Stimulated activated CD8-positive, alpha-beta memory T cell treated with anti-CD3 and anti-CD28 coated beads, Interleukin-15, amount 100 ng/mL, for 1 hour (primary cell): ENCODE measurements around the gene RASA3.

Experiments
- DNase-seq: peaks from one replicate; pipeline ENCODE4 v3.0.0-alpha.2; 2020; ENCODE audit warnings: low read depth

Gene RASA3

DNA sequence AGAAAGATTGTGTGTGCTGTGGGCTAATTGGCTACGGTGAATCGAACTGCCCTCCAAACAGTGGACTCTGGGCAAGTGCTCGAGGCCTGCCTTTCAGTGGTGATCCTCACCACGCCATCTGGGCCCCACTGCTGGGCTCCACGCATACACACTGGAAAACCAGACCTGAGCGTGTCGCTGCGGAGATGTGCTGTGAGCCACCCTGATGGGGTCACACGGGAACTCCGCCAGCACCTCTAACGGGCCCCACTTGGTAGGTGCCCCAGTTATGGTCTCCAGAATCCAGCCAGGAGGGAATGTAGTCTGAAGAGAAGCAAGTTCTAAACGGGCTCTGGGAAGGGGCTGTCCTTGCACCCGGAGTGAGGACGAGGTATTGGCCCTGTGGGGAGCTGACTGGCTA, 197.8 kb downstream of the RASA3 start:
- no peak for DNase-seq

DNA sequence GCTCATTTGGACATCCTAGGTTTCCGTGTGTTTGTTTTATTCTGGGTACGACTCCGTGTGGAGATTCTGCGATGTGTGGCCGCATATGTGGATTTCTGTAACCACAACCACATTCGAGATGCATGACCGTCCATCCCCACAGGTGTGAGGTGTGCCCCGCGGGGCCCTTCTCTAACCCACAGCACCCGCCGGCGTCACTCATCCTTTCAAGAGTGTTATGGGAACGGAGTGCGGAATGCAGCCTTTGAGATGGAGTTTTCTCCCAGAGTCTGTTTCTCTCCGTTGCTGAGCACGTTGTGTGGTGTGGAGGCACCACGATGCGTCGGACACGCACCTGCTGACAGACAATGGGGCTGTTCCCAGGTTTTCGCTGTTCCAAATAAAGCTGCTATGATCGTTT, 198.5 kb downstream of the RASA3 start:
- no peak for DNase-seq

DNA sequence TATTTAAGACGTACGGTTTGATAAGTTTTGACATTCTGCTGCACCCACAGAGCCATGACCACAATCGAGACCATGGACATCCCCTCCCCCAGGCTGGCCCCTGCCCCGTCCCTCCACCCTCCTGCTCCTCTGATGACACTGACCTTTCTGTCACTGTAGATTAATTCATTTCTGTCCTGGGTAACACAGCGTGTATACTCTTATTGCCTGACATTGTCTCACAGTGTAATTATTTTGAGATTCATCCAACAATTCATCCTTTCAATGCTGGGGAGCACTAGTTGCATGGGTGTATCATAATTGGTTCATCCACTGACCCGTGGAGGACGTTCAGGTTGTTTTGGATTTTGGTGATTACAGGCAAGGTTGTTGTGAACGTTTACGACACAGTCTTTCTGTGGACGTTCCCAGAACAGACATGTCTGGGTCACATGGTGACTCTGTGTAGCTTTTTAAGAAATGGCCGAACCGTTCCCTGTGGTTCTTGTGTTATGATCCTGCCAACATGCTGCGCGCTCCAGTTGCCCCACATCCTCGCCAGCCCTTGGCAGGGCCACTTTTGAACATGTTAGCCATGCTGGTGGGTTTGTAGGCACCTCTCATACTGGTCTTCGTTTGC, 200.5 kb downstream of the RASA3 start:
- DNase-seq, result no peak

DNA sequence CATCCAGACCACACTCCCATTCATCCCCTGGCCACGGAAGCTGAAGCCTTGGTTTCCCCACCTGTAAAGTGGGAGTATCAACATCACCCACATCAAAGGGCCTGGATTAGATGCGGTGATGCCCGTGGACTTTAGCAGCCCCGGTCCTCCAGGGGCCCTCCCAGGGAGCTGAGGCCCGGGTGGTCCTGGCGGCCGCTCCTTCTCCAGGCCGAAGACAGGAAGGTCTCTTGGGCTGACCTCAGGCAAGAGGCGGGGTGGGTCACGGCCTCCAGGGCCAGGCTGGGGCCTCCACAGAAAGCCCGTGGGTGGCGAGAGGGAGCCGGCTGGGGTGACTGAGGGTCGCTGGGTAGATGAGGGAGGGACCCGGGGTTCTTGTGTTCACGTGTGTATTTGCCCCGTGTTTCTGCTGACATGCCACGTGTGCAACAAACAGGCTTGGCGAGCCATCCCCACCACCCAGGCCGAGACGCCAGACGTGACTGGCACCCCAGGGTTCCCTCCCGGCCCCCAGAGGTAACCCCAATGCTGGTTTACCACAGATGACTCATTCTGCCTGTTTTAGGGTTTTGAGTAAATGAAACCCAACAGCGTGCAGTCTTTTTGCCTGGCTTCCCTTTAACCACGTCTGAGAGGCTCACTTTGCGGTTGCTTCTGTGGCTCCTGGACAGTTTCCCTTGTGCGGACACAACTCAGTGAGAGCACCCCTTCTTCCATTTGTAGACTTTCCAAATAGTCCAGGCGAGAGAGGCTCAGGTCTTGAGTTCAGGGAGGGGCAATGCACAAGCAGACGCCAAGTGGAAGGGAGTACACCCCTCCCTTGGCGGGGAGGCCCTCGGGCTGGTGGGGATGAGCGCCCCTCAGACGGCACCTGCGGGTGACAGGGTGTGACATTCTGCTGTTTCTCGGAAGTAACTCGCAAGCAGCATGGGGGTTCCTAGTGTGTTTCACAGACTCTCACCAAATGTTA, 201.5 kb downstream of the RASA3 start:
- peak; percentile 16 for DNase-seq

DNA sequence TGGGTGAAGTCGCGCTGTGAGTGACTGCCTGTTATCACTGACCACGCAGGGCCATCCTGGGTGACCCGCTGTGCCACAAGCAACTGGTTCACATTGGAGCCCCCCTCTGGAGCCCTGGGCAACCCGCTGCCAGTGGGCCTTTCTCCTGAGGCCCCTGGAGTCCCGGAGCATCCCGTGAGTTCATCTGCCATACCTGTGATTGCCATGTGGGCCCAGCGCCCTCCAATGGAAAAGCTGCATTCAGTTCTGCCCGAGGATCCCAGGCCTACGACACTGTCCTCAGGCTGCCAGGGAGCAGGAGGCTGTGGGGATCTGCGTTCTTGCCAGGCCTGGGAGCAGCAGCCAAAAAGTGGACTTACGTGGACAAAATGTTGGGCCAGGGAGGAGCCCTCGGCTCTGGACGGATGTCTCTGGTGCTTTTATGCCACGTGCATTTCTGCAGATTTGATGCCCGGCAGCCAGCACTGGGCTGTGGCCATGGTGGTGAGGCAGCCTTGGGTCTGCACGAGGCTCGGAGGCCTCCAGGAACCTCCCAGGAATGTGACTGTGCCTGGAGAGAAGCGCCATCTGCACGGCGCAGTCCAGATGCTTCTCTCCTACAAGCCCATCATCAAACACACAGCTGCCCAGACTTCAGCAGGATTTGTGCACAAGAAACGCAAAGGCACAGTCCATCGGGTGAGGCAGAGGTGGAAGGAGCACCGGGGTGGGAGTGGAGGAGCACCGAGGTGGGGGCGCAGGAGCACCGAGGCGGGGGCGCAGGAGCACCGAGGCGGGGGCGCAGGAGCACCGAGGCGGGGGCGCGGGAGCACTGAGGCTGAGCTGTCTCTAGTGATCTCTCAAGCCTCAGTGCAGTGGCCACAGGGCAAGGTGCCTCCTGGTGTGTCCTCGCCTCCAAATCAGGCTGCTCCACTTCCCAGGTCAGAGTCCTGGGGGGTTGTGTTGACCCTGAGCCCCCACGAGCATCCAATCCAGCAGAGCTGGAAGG, 202.5 kb downstream of the RASA3 start:
- no peak for DNase-seq

DNA sequence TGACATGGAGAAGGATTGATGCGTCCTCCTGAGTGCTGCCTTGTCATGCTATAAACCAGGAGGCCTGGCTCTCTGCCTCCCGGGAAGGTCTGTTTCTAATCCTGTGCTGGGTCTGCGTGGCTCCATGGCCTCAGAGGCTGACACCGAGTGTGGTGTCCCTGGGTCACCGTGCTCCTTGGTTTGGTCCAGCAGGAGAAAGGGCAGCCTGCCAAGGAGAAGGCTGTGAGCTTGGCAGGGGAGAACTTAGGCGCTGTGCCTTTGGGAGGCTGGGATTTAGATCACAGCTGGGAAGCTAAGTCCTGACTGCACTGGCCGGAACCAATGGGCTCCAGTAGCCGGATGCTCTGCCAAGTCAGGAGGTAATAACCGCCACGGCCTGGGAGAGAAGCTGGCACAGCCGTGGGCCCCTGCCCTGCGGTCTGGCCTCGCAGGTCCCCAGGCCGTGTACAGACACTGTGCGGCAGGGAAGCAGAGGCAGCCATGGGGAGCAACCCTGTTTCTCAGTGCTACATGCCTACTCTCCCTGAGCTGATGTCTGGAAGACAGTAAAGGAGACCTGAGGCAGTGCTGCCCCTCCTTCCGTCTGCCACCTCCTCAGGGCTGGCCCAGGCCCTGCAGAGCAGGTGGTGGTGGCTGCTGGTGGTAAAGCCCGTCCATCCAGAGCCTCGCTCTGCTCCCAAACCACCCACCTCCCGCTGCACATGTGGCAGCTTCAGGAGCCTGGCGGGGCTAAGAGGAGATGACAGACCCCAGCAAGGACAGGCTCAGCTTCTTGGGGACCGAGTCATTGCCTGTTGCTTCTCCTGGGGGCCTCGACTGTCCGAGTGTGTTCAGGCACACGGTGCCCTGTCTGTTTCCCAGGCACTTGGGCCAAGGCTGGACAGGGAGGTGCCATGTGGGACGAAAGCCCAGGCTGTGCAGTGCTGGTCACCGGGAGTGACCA, 203.5 kb downstream of the RASA3 start:
- DNase-seq, result no peak
